GM21360 (cell line): ENCODE results near the gene RIPOR2.

Experiments used
- ATAC-seq: cut with Tn5 transposase; IDR thresholded peaks from one replicate; pipeline ENCODE4 v1.9.1; 2021; ENCODE audit warnings: mild to moderate bottlenecking, moderate library complexity; ENCODE audit not compliant: unreplicated experiment

The RIPOR2 gene

GRCh38 chr6:24824142-24824938, 111.4 kb downstream of the RIPOR2 start:
- no peak for ATAC-seq

GRCh38 chr6:24823185-24823584, 112.6 kb downstream of the RIPOR2 start:
- ATAC-seq, result no peak

- ATAC-seq, result no peak
Observed at GRCh38 chr6:24822696-24823095, 113.1 kb downstream of the RIPOR2 start.

GRCh38 chr6:24821860-24822444, 113.8 kb downstream of the RIPOR2 start:
- ATAC-seq, result no peak

GRCh38 chr6:24818346-24818745, 117.4 kb downstream of the RIPOR2 start:
- ATAC-seq, result no peak

GRCh38 chr6:24809728-24810127, 126.0 kb downstream of the RIPOR2 start:
- no peak for ATAC-seq

- no peak for ATAC-seq
Observed at GRCh38 chr6:24807584-24807983, 128.2 kb downstream of the RIPOR2 start.

GRCh38 chr6:24802271-24803059, 133.3 kb downstream of the RIPOR2 start:
- ATAC-seq, result no peak

- no peak for ATAC-seq
Observed at GRCh38 chr6:24799541-24799915, 136.2 kb downstream of the RIPOR2 start.

GRCh38 chr6:24798740-24799540, 136.8 kb downstream of the RIPOR2 start, which contains the start of gene ARMH2:
TSS of gene ARMH2 (minus strand) at chr6:24798917. CDS start at chr6:24798857, 60 bp downstream.
- no peak for ATAC-seq

GRCh38 chr6:24797596-24798216, 138.1 kb downstream of the RIPOR2 start:
- ATAC-seq, result no peak

- no peak for ATAC-seq
Observed at GRCh38 chr6:24796616-24797290, 139.0 kb downstream of the RIPOR2 start.

- no peak for ATAC-seq
Observed at GRCh38 chr6:24795106-24795505, 140.7 kb downstream of the RIPOR2 start.

- no peak for ATAC-seq
Observed at GRCh38 chr6:24788031-24788665, 147.6 kb downstream of the RIPOR2 start.

GRCh38 chr6:24780206-24780605, 155.6 kb downstream of the RIPOR2 start:
- no peak for ATAC-seq

- ATAC-seq, result no peak
Observed at GRCh38 chr6:24779416-24780016, 156.2 kb downstream of the RIPOR2 start.

GRCh38 chr6:24778878-24779277, 156.9 kb downstream of the RIPOR2 start:
- ATAC-seq, result no peak

GRCh38 chr6:24778121-24778520, 157.6 kb downstream of the RIPOR2 start:
- no peak for ATAC-seq

GRCh38 chr6:24777227-24777626, 158.5 kb downstream of the RIPOR2 start:
- ATAC-seq, result no peak
